Erythroblast (primary cell): ENCODE measurements around the gene SIK3.
"Not testable (repeated sequence)": the region's sequence is repeated elsewhere in the genome, so short reads cannot be mapped to it uniquely, and the experiment has no call there.

ENCODE experiments used
- DNase-seq, 2 experiments: peaks; one replicate each; lab custom pipeline; 2025; lab: John Stamatoyannopoulos, UW
- GATA1 ChIP-seq: IDR thresholded peaks from 2 replicates; pipeline ENCODE4 v1.6.1; 2011; ENCODE audit warnings: low read depth, mild to moderate bottlenecking, control low read depth, low read length, moderate library complexity
- POLR2A ChIP-seq: IDR thresholded peaks from 2 replicates; pipeline ENCODE4 v1.6.1; 2011; ENCODE audit warnings: mild to moderate bottlenecking, low read length

Gene SIK3

DNA sequence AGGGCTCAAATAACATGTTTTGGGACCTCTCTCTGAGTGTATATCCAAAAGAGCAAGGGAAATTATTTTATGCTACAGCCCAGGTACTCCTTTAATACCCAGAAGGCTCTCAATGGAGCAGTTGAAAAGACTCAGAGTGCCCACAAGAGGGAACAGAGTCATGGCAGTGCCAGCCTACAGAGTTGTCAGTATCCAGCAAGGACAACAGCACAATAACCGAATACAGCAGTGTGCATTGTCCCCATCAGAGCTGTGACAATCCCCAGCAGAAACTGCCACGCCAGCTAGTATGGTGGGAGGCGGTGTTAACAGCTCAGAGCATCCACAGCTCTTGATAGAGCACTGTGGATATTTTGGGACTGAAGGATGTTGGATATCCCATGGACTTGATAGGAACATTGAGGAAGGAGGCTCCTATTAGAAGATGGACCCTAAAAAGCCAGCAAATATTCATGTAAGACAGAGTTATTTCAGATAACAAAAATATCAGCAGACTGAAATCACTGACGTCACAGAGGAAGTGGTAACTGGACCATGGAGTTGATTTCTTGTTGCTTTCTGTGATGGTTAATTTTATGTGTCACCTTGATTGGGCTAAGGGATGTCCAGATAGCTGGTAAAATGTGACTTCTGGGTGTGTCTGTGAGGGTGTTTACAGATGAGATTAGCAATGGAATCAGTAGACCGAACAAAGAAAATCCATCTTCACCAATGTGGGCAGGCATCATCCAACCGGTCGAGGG lies 28.2 kb upstream of the SIK3 start:
- no peak for DNase-seq
- no peak for TF ChIP-seq POLR2A
- no peak for TF ChIP-seq GATA1

DNA sequence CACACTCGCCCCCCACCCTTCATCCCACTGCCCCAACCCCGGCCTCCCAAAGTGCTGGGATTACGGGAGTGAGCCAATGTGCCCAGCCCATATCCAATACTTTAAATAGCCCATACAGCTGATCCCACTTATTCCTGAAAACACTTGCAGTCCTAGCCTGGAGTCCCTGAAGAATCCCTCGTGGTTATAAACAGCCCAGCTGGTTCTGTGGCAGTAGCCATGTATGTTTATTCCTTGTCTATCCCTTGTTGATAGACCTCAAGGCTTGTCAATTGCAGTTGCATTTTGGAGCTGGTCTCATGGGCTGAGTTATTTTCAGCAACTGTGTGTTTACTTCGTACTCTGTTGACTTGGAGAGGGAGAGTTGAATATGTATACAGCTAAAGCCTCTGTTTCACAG lies 24.3 kb upstream of the SIK3 start:
- no peak for TF ChIP-seq GATA1
- DNase-seq = no peak

DNA sequence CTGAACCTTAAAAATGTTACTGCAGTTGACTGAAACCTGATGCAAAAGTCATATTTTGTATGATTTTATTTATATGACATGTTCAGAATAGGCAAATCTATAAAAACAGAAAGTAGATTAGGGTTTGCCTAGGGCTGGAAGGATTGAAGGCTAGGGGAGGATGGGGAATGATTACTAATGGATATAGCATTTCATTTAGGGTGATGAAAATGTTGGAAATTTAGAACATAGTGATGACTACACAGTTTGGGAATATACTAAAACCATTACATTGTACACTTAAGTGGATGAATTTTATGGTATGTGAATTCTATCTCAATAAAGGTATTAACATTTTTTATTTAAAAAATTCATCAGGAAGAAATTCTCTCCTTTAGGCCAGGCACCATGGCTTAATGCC lies 22.9 kb upstream of the SIK3 start:
- TF ChIP-seq GATA1 = no peak
- TF ChIP-seq POLR2A = no peak
- DNase-seq = no peak

DNA sequence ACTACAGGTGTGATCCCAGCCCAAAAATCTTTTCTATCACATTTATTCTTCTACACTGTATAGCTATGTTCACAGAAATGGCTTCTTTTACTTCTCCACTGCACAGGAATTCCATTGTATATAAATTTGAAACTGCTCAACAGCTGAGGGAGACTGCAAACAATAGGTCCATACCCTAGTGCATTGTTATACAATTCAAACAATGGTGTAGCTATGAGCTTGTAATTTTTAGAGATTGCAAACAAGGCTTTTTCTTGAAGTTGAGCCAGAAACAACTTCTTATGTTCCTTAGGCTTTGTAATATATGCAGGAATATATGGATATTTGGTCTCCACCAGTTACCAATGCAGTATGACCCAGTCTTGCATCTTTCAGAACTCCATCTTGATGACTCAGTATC lies 19.5 kb upstream of the SIK3 start:
- TF ChIP-seq GATA1 = no peak
- no peak for TF ChIP-seq POLR2A
- DNase-seq = no peak

DNA sequence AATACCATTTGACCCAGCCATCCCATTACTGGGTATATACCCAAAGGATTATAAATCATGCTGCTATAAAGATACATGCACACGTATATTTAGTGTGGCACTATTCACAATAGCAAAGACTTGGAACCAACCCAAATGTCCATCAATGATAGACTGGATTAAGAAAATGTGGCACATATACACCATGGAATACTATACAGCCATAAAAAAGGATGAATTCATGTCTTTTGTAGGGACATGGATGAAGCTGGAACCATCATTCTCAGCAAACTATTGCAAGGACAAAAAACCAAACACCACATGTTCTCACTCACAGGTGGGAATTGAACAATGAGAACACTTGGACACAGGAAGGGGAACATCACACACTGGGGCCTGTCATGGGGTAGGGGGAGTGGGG lies 14.7 kb upstream of the SIK3 start:
- DNase-seq = not testable (repeated sequence)

DNA sequence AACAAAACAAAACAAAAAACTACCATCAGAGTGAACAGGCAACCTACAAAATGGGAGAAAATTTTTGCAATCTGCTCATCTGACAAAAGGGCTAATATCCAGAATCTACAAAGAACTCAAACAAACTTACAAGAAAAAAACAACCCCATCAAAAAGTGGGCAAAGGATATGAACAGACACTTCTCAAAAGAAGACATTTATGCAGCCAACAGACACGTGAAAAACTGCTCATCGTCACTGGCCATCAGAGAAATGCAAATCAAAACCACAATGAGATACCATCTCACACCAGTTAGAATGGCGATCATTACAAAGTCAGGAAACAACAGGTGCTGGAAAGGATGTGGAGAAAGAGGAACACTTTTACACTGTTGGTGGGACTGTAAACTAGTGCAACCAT lies 14.3 kb upstream of the SIK3 start:
- not testable (repeated sequence) for DNase-seq

DNA sequence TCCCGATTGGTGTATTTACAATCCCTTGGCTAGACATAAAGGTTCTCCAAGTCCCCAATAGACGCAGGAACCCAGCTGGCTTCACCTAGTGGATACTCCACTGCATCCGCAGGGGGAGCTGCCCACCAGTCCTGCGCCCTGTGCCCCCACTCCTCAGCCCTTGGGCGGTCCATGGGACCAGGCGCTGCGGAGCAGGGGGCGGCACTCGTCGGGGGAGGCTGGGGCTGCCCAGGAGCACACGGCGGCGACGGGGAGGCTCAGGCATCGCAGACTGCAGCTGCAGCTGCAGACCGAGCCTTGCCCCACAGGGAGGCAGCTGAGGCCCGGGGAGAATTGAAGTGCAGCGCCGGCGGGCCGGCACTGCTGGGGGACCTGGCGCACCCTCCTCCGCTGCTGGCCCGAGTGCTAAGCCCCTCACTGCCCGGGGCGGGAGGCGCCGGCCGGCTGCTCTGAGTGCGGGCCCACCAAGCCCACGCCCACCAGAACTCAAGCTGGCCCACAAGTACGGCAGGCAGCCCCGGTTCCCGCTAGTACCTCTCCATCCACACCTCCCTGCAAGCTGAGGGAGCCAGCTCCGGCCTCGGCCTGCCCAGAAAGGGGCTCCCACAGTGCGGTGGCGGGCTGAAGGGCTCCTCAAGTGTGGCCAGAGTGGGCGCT lies 12.2 kb upstream of the SIK3 start:
- TF ChIP-seq GATA1 (no peak), POLR2A (no peak)

DNA sequence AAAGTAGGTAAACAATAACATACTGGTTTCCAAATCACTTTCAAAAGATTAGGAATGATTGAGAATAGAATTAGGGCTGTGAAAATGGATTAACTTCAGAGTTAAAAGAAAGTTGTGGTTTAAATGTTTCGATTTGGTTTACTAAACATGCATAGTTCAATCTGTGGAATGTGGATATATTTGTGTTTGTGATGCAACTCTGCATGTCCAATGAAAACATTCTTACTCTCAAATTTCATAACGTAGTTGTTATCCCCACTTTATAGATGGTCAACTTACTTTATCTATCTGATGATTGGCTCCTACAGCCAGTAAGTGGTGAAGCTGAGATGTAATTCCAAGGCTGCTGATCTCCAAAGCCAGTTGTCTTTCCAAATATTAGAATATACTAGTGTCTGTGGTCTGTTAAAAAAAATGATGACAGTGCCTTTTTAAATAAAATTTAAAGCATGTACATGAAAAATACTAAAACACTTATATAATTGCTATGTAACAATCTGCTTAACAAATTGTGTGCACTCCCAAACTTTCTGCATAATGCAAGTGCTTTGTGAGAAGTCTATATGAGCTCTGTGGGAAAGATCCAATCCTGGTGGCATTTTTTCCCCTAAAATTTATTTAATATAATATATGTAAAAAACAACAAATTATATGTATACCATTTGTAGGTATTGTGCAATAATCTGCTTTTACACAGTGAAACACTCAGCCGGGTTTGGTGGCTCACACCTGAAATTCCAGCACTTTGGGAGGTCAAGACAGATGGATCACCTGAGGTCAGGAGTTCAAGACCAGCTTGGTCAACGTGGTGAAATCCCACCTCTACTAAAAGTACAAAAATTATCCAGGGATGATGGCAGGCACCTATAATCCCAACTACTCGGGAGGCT lies 9.7 kb upstream of the SIK3 start:
- no peak for DNase-seq
- no peak for TF ChIP-seq GATA1

More for the DNA sequence above, 12.2 kb upstream of the SIK3 start:
- no peak for DNase-seq

DNA sequence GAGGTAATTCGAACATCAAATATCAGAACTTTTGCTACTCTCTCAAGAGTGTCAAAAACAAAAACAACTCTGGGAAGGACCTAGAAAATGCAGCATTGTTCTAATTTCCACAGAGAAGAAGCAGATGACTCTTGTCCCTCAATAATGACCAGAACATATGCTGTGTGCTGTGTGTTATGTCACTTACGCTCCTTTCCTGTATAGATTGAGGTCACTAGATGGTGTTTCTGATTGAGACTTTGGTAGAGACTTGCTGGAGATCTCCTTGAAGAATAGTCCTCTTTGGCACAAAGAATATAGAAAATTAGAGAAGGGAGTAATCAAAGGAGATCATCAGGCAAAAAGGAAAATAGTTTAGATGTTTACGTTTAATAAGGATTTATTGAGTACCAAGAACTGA lies 2.3 kb upstream of the SIK3 start:
- TF ChIP-seq GATA1 (no peak), POLR2A (no peak)
- DNase-seq = no peak

DNA sequence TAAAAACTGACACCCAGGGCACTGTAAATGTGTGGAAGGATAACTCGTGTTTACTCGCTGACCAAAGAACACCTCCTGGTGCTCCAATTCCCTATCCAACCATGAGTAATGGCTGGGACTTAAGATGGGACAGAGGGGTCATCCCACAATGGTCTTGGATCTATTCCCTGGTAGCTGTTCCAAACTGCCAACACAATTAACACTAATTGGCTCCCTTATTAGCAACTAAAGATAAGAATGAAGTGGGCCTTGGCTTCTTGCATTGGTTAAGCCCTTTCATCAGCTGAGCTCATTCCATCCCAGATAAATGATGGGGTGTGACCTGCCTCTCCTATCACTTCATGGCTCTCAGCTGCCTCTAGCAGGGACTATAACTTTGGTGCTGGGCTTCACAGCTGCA lies 1.5 kb upstream of the SIK3 start:
- no peak for TF ChIP-seq GATA1
- no peak for TF ChIP-seq POLR2A
- DNase-seq = peak; percentile 83 to 85

DNA sequence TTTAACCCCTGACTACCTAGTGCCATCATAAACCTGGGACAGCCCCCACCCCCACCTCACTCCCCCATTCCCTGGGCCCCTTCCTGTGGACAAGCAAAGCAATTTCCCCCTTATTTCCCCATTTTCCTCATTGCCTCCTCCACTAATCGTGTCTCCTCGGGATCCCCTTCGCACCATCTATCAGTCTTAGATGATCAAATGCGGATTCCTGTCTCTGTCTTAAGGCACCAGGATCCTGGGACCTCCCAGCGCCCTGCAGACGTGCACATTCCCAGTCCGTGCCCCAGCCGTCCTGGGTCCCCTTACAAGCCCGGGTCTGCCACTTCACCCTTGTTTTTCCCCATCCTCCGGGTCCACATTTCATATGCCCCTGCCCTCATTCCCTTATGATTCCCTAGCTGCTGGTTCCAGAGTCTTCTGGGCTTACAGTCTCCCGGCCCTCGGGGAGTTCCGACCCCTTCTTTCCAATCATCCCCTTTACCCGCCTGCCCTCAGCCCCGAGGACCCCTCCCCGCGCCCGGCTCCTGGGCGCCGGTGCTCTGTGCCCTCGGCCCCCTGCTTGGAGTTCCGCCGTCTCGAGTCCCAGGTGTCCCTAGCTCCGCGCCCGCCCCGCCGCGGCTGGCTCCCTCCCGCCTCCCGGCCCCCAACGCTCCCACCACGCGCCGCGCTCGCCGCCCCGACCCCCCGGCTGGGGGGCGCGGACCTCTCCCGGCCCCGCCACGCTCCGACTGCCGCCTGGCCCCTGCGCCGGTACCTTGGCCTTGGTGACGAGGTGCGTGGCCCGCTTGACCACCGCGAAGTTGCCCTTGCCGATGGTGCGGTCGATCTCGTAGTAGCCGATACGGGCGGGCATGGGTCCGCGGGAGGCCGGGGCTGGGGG lies 599 bp downstream of the SIK3 start:
- TF ChIP-seq POLR2A (no peak), GATA1 (no peak)
- peak; percentile 63 to 78 for DNase-seq

DNA sequence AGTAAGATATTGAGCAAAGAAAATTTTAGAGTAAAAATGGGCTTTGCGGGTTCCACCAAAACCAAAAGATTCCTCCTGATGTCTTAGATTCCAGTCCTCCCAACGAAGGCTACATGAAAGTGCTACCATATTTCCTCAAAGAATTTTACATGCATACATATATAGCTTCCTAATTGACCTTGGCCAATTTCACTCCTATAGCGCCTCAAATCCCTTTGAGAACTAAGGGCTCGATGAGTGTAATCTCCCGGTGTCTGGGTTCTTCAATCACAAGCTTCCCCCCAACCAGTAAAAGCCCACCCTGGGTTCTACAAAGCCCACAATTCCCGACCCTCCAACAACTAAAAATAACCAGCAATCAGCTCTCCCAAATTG lies 1.2 kb downstream of the SIK3 start:
- DNase-seq = peak; percentile 40 to 64
- TF ChIP-seq POLR2A = no peak
- TF ChIP-seq GATA1 = no peak

DNA sequence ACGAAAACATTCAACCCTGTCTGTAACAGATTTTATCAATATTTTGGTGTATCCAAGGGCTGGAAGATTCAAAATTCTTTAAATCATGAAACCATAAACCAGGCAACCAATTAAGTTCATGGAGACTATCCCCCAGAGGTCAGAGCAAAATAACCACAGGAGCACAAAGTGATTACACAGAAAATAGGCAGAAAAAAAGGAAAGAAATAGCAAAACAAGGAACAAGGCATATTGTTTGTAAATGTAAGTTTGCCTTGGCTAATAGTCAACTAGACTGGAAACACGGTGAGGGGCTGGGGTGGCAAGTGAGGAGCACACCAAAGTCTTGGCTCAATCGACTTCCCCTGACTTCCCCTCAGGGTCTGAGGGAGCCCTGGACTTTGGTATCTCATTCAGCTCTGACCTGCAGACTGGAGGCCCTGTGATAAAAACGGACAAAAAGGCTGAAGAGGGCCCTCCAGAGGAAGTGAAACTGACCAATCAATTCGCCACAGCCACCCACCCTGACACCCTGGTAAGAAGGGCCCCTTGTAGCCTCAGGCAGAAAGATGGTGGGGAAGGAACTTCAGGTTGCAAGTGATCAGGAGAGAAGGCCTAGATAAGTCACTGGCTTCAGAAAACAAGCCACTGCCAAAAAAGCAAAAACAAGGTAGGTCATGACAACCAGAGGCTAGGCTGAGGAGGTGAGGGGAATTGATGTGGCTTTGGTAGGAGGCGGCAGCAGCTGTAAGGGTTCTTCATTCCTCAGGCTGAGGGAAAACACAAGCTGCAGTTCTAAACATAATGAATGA lies 1.8 kb downstream of the SIK3 start:
- peak; percentile 74 to 83 for DNase-seq
- TF ChIP-seq GATA1 (no peak), POLR2A (peak; percentile 4)
